GM12873 (cell line): Measurements from ENCODE around the gene TMCO4.

Source experiments
- TF ChIP-seq, protein P1 (sequence below): IDR thresholded peaks from 2 replicates; pipeline ENCODE4 v1.5.1; 2012; ENCODE audit warnings: low read depth, mild to moderate bottlenecking, moderate library complexity, low read length, control low read depth; ENCODE audit not compliant: insufficient read depth; ENCODE audit errors: missing control alignments

The TMCO4 gene

GRCh38 chr1:19739628-19740027, 60.1 kb downstream of the TMCO4 start:
- TF ChIP-seq, protein P1, sequence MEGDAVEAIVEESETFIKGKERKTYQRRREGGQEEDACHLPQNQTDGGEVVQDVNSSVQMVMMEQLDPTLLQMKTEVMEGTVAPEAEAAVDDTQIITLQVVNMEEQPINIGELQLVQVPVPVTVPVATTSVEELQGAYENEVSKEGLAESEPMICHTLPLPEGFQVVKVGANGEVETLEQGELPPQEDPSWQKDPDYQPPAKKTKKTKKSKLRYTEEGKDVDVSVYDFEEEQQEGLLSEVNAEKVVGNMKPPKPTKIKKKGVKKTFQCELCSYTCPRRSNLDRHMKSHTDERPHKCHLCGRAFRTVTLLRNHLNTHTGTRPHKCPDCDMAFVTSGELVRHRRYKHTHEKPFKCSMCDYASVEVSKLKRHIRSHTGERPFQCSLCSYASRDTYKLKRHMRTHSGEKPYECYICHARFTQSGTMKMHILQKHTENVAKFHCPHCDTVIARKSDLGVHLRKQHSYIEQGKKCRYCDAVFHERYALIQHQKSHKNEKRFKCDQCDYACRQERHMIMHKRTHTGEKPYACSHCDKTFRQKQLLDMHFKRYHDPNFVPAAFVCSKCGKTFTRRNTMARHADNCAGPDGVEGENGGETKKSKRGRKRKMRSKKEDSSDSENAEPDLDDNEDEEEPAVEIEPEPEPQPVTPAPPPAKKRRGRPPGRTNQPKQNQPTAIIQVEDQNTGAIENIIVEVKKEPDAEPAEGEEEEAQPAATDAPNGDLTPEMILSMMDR: no peak

- TF ChIP-seq, protein P1: no peak
These were observed 61.0 kb downstream of the TMCO4 start for GRCh38 chr1:19738669-19739068.

DNA sequence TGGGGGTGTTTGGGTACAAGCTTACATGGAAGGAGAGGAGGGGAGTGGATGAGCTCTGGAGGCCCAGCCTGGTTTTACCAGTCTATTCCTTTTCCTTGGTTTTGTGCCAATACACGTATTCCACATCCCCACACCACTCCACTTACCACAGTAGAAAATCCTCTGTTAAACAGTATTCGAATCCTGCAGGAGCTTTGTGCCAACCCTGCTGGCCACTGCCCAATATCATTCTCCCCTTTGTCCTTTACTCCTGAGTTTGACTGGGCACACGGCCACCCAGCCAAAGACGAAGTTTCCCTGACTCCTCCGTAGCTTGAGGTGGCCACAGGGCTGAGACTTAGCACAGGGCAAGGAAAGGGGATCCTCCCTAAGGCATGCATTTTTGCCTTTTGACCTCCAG, 61.6 kb downstream of the TMCO4 start:
- TF ChIP-seq, protein P1: no peak

GRCh38 chr1:19737104-19737825, 62.5 kb downstream of the TMCO4 start:
- TF ChIP-seq, protein P1: no peak

DNA sequence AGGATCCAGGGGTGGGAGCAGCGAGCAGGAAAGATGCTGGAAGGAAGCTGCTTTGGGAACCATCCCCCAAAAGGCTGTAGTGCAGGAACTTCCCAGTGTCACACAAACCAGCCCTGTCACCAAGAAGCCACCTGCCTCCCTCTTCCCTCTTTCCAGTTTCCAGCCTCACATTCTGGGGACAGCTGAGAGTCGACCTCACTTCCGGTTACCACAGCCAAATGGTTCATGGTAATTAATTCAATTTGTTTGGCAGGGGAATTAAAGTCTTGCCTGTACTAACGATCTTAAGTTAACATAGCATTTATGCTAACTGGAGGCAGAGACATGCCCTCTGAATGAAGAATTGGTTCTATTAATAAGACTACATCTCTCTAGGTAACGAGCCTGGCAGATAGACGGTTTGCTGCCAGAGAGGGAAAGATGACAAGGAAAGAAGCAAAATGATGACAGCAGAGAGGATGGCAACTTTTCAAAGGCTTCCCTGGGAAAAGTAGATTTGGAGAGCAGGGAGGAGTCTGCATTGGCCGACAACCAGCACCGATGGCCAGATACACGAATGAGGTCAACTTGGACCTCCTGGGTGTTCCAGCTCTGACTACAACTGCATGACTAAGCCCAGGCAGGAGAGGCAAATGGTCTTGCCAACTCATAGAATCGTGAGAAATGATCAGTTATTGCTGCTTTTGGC, 64.1 kb downstream of the TMCO4 start:
- TF ChIP-seq, protein P1: no peak

GRCh38 chr1:19734472-19734999, 65.2 kb downstream of the TMCO4 start:
- TF ChIP-seq, protein P1: no peak

- TF ChIP-seq, protein P1: no peak
These were observed 65.7 kb downstream of the TMCO4 start for GRCh38 chr1:19734056-19734455.
